OCI-LY7 (cell line): ENCODE results near the gene RSBN1. TPM values are rescaled to one million over a fixed set of nuclear protein-coding genes. Genes with fewer than 3 reads are reported as not detected.

Experiments
- BruUV-seq: library from RNA; stranded (reverse); fragments of 400-500 nt; replicated peaks from 2 replicates; lab custom pipeline; 2021; lab: Mats Ljungman, UMichigan
- CTCF ChIA-PET: fragments of 300-600 bp; sonication (Branson Sonifier 250); formaldehyde crosslinking; loops from one replicate; lab custom pipeline; 2022; ENCODE audit warnings: antibody characterized with exemption; ENCODE audit not compliant: unreplicated experiment; lab: Charles Lee
- POLR2A ChIA-PET: fragments of 300-600 bp; sonication (Branson Sonifier 250); formaldehyde crosslinking; loops from one replicate; lab custom pipeline; 2022; ENCODE audit warnings: antibody characterized with exemption; lab: Charles Lee
- DNase-seq: peaks from one replicate; pipeline ENCODE4 v3.0.0-alpha.2; 2015; ENCODE audit warnings: low spot score
- H2AFZ ChIP-seq: fragments of 200-600 bp; sonication (generic), shearing (Covaris generic); 2 replicates; pipeline ENCODE4 v1.6.1; 2014; ENCODE audit warnings: mild to moderate bottlenecking, antibody characterized with exemption, low read length, moderate library complexity
- H3K27ac ChIP-seq: fragments of 200-600 bp; sonication (generic); 2 replicates; pipeline ENCODE4 v1.5.1; 2014; ENCODE audit warnings: mixed run types, low read depth, mild to moderate bottlenecking, moderate library complexity, low read length, inconsistent platforms; ENCODE audit not compliant: poor library complexity, severe bottlenecking
- H3K36me3 ChIP-seq: fragments of 200-600 bp; sonication (generic); 2 replicates; pipeline ENCODE4 v1.6.1; 2014; ENCODE audit warnings: mild to moderate bottlenecking, antibody characterized with exemption, low read length, moderate library complexity, mixed read lengths; ENCODE audit not compliant: insufficient read depth
- H3K4me1 ChIP-seq: fragments of 200-600 bp; sonication (generic); 2 replicates; pipeline ENCODE4 v1.5.1; 2014; ENCODE audit warnings: mild to moderate bottlenecking, low read length; ENCODE audit not compliant: insufficient read depth, poor library complexity, severe bottlenecking
- H3K4me2 ChIP-seq: fragments of 200-600 bp; sonication (generic); 2 replicates; pipeline ENCODE4 v1.6.1; 2014; ENCODE audit warnings: mild to moderate bottlenecking, low read length
- H3K4me3 ChIP-seq: fragments of 200-600 bp; sonication (generic); 2 replicates; pipeline ENCODE4 v1.5.1; 2014; ENCODE audit warnings: mild to moderate bottlenecking, low read depth, low read length; ENCODE audit not compliant: poor library complexity, severe bottlenecking
- H3K79me2 ChIP-seq: fragments of 200-600 bp; sonication (generic); 2 replicates; pipeline ENCODE4 v1.6.1; 2016; ENCODE audit warnings: low read depth, mild to moderate bottlenecking, low read length, moderate library complexity, mixed read lengths; ENCODE audit not compliant: insufficient read depth
- H3K9me2 ChIP-seq: fragments of 200-600 bp; sonication (generic); 2 replicates; pipeline ENCODE4 v1.6.1; 2016; ENCODE audit warnings: mild to moderate bottlenecking, low read length, mixed read lengths; ENCODE audit not compliant: insufficient read depth
- H3K9me3 ChIP-seq: fragments of 200-600 bp; sonication (generic); 2 replicates; pipeline ENCODE4 v1.6.1; 2014; ENCODE audit warnings: mild to moderate bottlenecking, mixed run types, low read length, mixed read lengths
- H4K20me1 ChIP-seq: fragments of 200-600 bp; sonication (generic); 2 replicates; pipeline ENCODE4 v1.6.1; 2014; ENCODE audit warnings: mild to moderate bottlenecking, antibody characterized with exemption, low read length, moderate library complexity, mixed read lengths; ENCODE audit not compliant: insufficient read depth
- EZH2phosphoT487 ChIP-seq: fragments of 200-600 bp; sonication (generic); IDR thresholded peaks from 2 replicates; pipeline ENCODE4 v1.6.1; 2018; ENCODE audit warnings: low read depth, borderline replicate concordance, mild to moderate bottlenecking, mixed run types, antibody characterized with exemption, low read length, moderate library complexity, mixed read lengths
- intact Hi-C: fragments of 100-400 bp; cut with micrococcal nuclease; formaldehyde crosslinking; loops from one replicate; pipeline ENCODE4 v1.10.0; 2022; ENCODE audit not compliant: unreplicated experiment
- total RNA-seq, 2 experiments: library from RNA; depleted of rRNA in 1 of 2; stranded (reverse); fragments of >200 nt in 1 of 2; shearing (Covaris generic) in 1 of 2; gene quantifications; 2 replicates each; pipeline ENCODE4 v1.2.3, GENCODE V29; 2014 to 2022
- TF ChIP-seq, protein P1 (sequence below): fragments of 200-600 bp; sonication (generic); conservative IDR thresholded peaks from 2 replicates; pipeline ENCODE4 v1.5.1; 2014; ENCODE audit warnings: mild to moderate bottlenecking, antibody characterized with exemption, low read length, moderate library complexity, mixed read lengths

The RSBN1 gene
- total RNA-seq, 2 experiments from 2014 or later: 10.8 to 19.0 TPM

GRCh38 chr1:113714606-113715269 lies 97.5 kb downstream of the RSBN1 start:
- H2AFZ ChIP-seq: no peak overlapping the region
- H3K27ac ChIP-seq: no peak overlapping the region
- H3K4me3 ChIP-seq: no peak overlapping the region
- intact Hi-C loops: no loop called here
- H3K36me3 ChIP-seq: peaks cover 21% of the 10 kb centered on the region
- no peaks in the 10 kb centered on the region for H4K20me1 ChIP-seq
- no peaks in the 10 kb centered on the region for H3K9me2 ChIP-seq
- TF ChIP-seq, protein P1, sequence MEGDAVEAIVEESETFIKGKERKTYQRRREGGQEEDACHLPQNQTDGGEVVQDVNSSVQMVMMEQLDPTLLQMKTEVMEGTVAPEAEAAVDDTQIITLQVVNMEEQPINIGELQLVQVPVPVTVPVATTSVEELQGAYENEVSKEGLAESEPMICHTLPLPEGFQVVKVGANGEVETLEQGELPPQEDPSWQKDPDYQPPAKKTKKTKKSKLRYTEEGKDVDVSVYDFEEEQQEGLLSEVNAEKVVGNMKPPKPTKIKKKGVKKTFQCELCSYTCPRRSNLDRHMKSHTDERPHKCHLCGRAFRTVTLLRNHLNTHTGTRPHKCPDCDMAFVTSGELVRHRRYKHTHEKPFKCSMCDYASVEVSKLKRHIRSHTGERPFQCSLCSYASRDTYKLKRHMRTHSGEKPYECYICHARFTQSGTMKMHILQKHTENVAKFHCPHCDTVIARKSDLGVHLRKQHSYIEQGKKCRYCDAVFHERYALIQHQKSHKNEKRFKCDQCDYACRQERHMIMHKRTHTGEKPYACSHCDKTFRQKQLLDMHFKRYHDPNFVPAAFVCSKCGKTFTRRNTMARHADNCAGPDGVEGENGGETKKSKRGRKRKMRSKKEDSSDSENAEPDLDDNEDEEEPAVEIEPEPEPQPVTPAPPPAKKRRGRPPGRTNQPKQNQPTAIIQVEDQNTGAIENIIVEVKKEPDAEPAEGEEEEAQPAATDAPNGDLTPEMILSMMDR: no peak
- no peak for TF ChIP-seq EZH2phosphoT487
- DNase-seq: no peak
- peaks cover 14% of the 10 kb centered on the region; the same call in 1 of the 2 replicates for H3K9me3 ChIP-seq
- no peak overlapping the region for H3K4me2 ChIP-seq
- no peaks in the 10 kb centered on the region for H3K79me2 ChIP-seq
- ChIA-PET CTCF (no interaction called here), POLR2A (interaction anchor here (0.7 kb wide), 1 partner anchor 8 kb away, joined by 3 read pairs; no protein-coding TSS in a partner anchor)
- H3K4me1 ChIP-seq: no peaks in the 10 kb centered on the region
- no TSS peak for BruUV-seq

Other genes starting within 250 kb of the RSBN1 start
- gene PHTF1, start 53.0 kb downstream of the RSBN1 start, total RNA-seq (2014; rRNA removed; shearing (Covaris generic)): 7.1 and 11.8 TPM in 2 replicates
- gene PHTF1, start 53.0 kb downstream of the RSBN1 start, total RNA-seq (2022): 17.1 and 18.8 TPM in 2 replicates
- gene PTPN22, start 59.2 kb upstream of the RSBN1 start, total RNA-seq (2014; rRNA removed; shearing (Covaris generic)): 27.5 and 29.4 TPM in 2 replicates
- 53.5 and 63.0 TPM in 2 replicates for gene PTPN22, start 59.2 kb upstream of the RSBN1 start, total RNA-seq (2022)
- gene BCL2L15, start 75.1 kb upstream of the RSBN1 start, total RNA-seq (2014; rRNA removed; shearing (Covaris generic)): 0.46 and 0.82 TPM in 2 replicates
- 1.1 and 1.5 TPM in 2 replicates for gene BCL2L15, start 75.1 kb upstream of the RSBN1 start, total RNA-seq (2022)
- gene AP4B1, start 92.3 kb upstream of the RSBN1 start, total RNA-seq (2014; rRNA removed; shearing (Covaris generic)): 37.7 and 45.3 TPM in 2 replicates
- gene AP4B1, start 92.3 kb upstream of the RSBN1 start, total RNA-seq (2022): 40.5 and 42.5 TPM in 2 replicates
- 17.3 and 20.1 TPM in 2 replicates for gene DCLRE1B, start 92.8 kb upstream of the RSBN1 start, total RNA-seq (2014; rRNA removed; shearing (Covaris generic))
- 20.8 and 20.9 TPM in 2 replicates for gene DCLRE1B, start 92.8 kb upstream of the RSBN1 start, total RNA-seq (2022)
- 17.3 and 20.4 TPM in 2 replicates for gene HIPK1, start 116.8 kb upstream of the RSBN1 start, total RNA-seq (2014; rRNA removed; shearing (Covaris generic))
- 50.2 and 52.6 TPM in 2 replicates for gene HIPK1, start 116.8 kb upstream of the RSBN1 start, total RNA-seq (2022)
- gene OLFML3, start 167.0 kb upstream of the RSBN1 start, total RNA-seq (2014; rRNA removed; shearing (Covaris generic)): 0.21 and 0.44 TPM in 2 replicates
- 0.34 and 0.35 TPM in 2 replicates for gene OLFML3, start 167.0 kb upstream of the RSBN1 start, total RNA-seq (2022)